Thymus (tissue), 11 donors: ENCODE measurements around the gene ABCC8. TPM values are rescaled to one million over a fixed set of nuclear protein-coding genes. Genes with fewer than 3 reads are reported as not detected.

Source experiments
- DNase-seq, 9 donors: peaks; one replicate each; pipeline ENCODE4 v3.0.0-alpha.2; 2013; ENCODE audit warnings: low spot score in 9 of 9, low read depth in 6 of 9, missing footprints in 1 of 9
- H3K27ac ChIP-seq, 2 donors: one replicate each; pipeline ENCODE4 v1.5.1; 2013; ENCODE audit warnings: control low read depth in 1 of 2, low read depth in 1 of 2, low read length in 1 of 2, mild to moderate bottlenecking in 1 of 2, moderate library complexity in 1 of 2
- H3K27me3 ChIP-seq, 2 donors: one replicate each; pipeline ENCODE4 v1.5.1; 2013; ENCODE audit warnings: low read length in 1 of 2; ENCODE audit not compliant: control insufficient read depth in 2 of 2, insufficient read depth in 1 of 2
- H3K36me3 ChIP-seq, 2 donors: one replicate each; pipeline ENCODE4 v1.5.1; 2013; ENCODE audit warnings: low read length in 1 of 2, mild to moderate bottlenecking in 1 of 2, moderate library complexity in 1 of 2; ENCODE audit not compliant: control insufficient read depth in 2 of 2, insufficient read depth in 2 of 2
- H3K4me1 ChIP-seq, 2 donors: one replicate each; pipeline ENCODE4 v1.5.1; 2013; ENCODE audit warnings: low read length in 2 of 2; ENCODE audit not compliant: control insufficient read depth in 2 of 2, insufficient read depth in 2 of 2
- H3K4me3 ChIP-seq, 2 donors: one replicate each; pipeline ENCODE4 v1.5.1; 2013; ENCODE audit warnings: low read length in 2 of 2, control low read depth in 1 of 2, mild to moderate bottlenecking in 1 of 2
- H3K9me3 ChIP-seq, 2 donors: one replicate each; pipeline ENCODE4 v1.5.1; 2013; ENCODE audit warnings: low read length in 1 of 2, mild to moderate bottlenecking in 1 of 2; ENCODE audit not compliant: control insufficient read depth in 2 of 2, insufficient read depth in 1 of 2
- WGBS: extraction: QIAGEN DNeasy Blood & Tissue Kit; methylation state at CpG from one replicate; pipeline ENCODE4 v1.1.7; 2013; 5-methylcytosine and 5-hydroxymethylcytosine counted together
- polyA plus RNA-seq: library from polyadenylated mRNA; stranded (reverse); fragments of 200-250 nt; gene quantifications from one replicate; pipeline ENCODE4 v1.2.3, GENCODE V29; 2013
- total RNA-seq: library from RNA; stranded (reverse); fragments of 120-200 nt; gene quantifications from one replicate; pipeline ENCODE4 v1.2.4, GENCODE V29; 2013
- donor health status: healthy.

The ABCC8 gene
- total and polyA plus RNA-seq, 2 donors: 0.42 to 0.62 TPM

- Histone ChIP-seq H3K4me3 (peak overlapping the region; percentile 49 to 56), H3K36me3 (peaks cover 4 to 5% of the 10 kb centered on the region in 2 donors), H3K4me1 (peaks cover 7 to 31% of the 10 kb centered on the region in 2 donors), H3K9me3 (no peaks in the 10 kb centered on the region), H3K27me3 (peaks cover 0 to 34% of the 10 kb centered on the region in 2 donors), H3K27ac (peak overlapping the region in 1 of 2 donors; percentile 50)
- peak in 6 of 9 donors; percentile 22 to 62 (median 32) for DNase-seq
- under 1% methylated on average over 69 of the region's 69 CpGs for WGBS
Measured at GRCh38 chr11:17352950-17353820, 123.5 kb downstream of the ABCC8 start.

- DNase-seq: peak in 6 of 9 donors; percentile 17 to 73 (median 40)
- Histone ChIP-seq H3K9me3 (no peaks in the 10 kb centered on the region), H3K36me3 (peaks cover 1 to 5% of the 10 kb centered on the region in 2 donors), H3K27ac (peak within 1 kb of the TSS in 1 of 2 donors; percentile 15), H3K4me1 (peaks cover 7 to 31% of the 10 kb centered on the region in 2 donors), H3K4me3 (peak within 1 kb of the TSS; percentile 49 to 56), H3K27me3 (peaks cover 0 to 34% of the 10 kb centered on the region in 2 donors)
- under 1% methylated on average over 61 of the region's 61 CpGs for WGBS
Measured at GRCh38 chr11:17351510-17352176, 125.0 kb downstream of the ABCC8 start, which contains the start of gene NCR3LG1. TSS of gene NCR3LG1 (plus strand) at chr11:17351800. CDS start at chr11:17351970, 170 bp downstream.

DNA sequence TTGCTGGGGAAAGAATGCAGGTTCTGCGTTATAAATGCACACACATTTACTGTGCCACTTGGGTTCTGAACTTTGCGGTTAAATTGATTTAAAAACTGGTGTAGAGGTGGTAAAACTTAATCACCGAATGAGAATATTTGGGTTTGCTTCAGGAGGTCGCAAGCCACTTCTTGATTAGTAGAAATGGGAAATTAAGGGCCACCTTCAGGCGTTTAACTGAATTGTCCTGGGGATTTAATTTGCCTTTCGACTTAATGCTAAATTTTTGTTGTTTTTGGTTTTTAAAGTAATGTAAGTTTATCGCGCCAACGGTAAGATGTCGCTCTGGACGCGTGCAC, 125.5 kb downstream of the ABCC8 start:
- Histone ChIP-seq H3K27me3 (peaks cover 0 to 34% of the 10 kb centered on the region in 2 donors), H3K27ac (no peak overlapping the region), H3K4me1 (peaks cover 7 to 31% of the 10 kb centered on the region in 2 donors), H3K4me3 (peak overlapping the region; percentile 49 to 56), H3K9me3 (no peaks in the 10 kb centered on the region), H3K36me3 (peaks cover 0 to 7% of the 10 kb centered on the region in 2 donors)
- WGBS: 23% methylated on average over 12 of the region's 12 CpGs
- DNase-seq: no peak

DNA sequence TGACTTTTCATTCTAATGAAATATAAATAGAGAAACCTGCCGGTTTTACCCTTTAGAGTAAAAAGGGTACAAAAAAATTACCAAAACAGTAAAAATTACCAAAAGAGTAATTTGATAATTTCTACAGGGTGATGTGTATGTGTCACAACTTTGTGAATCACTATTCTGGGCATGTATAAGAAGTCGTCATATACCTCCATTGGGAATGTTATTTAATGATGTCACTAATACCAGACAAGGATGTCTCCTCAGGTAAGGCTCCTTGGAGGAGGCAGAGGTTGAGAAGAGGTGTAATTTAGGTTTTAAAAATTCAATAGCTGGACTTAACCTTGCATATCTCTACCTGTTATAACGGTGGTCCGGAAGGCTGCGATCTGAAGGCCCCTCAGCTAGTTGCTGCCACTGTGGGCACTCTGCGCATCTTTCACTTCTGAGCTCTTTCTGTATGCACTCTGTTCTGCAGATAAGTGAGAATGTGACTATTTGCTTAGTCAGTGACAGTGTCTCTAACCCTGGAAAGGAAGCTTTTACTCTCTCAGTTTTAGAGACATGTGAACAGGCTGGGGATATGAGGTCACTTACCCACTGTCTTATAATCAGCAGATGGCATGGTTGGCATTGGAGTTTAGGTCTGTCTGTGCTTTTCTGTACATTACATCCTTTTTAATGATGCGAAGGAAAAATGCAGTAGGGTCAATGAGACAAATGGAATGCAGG, 126.0 kb downstream of the ABCC8 start:
- WGBS: 97% methylated on average over 7 of the region's 7 CpGs
- Histone ChIP-seq H3K9me3 (no peaks in the 10 kb centered on the region), H3K4me3 (no peak overlapping the region), H3K27ac (no peak overlapping the region), H3K36me3 (peaks cover 0 to 10% of the 10 kb centered on the region in 2 donors), H3K27me3 (peaks cover 0 to 34% of the 10 kb centered on the region in 2 donors), H3K4me1 (peaks cover 7 to 31% of the 10 kb centered on the region in 2 donors)
- DNase-seq: no peak

GRCh38 chr11:17347676-17348075, 129.0 kb downstream of the ABCC8 start:
- peaks cover 0 to 20% of the 10 kb centered on the region in 2 donors for H3K27me3 ChIP-seq
- no peak overlapping the region for H3K4me3 ChIP-seq
- H3K27ac ChIP-seq: no peak overlapping the region
- H3K4me1 ChIP-seq: peaks cover 7 to 17% of the 10 kb centered on the region in 2 donors
- H3K36me3 ChIP-seq: peaks cover 3 to 17% of the 10 kb centered on the region in 2 donors
- 95% methylated on average over 1 of the region's 1 CpG for WGBS
- no peak for DNase-seq
- no peaks in the 10 kb centered on the region for H3K9me3 ChIP-seq

DNA sequence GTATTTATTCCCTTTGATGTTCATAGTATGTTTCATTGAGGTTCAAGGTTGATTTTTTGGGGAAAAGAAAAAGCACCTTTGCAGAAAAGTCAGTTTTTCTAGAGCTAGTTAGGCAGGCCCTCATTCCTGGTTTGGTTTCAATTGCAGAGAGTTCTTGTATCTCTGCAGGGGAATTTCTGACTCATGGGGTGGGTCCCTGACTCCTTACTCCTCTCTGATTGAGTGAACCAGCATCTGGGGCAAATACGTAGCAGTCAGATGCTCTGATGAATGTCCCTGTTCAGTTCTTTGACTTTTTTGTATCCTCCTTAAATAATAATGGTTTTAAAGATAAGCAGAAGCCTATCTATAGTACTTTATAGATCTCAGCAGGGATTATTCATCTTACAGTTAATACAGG, 132.7 kb downstream of the ABCC8 start:
- Histone ChIP-seq H3K27me3 (no peaks in the 10 kb centered on the region), H3K4me1 (no peaks in the 10 kb centered on the region), H3K27ac (no peak overlapping the region), H3K36me3 (peaks cover 6 to 12% of the 10 kb centered on the region in 2 donors), H3K4me3 (no peak overlapping the region), H3K9me3 (no peaks in the 10 kb centered on the region)
- WGBS: 95% methylated on average over 1 of the region's 1 CpG
- no peak for DNase-seq

DNA sequence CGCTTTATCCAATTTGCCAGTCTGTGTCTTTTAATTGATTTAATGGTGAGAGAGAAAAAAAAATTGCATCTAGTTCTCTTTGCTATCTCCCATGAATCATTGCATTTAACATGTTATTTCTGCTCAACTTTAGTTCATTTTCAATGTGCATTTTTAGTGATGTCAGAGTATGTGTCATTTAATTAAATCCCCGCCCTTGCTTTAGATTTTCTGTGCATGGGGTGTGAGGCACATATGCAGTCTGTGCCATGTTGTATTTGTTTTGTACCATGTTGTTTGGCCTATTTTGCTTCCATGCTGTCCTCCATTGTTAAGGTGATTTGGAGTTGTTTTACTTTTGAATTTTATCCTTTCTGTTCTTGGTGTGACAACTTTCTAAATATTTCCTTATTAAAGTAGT, 133.4 kb downstream of the ABCC8 start:
- WGBS: 100% methylated on average over 2 of the region's 2 CpGs
- no peaks in the 10 kb centered on the region for H3K9me3 ChIP-seq
- no peak for DNase-seq
- no peaks in the 10 kb centered on the region for H3K27me3 ChIP-seq
- no peak overlapping the region for H3K4me3 ChIP-seq
- no peak overlapping the region for H3K27ac ChIP-seq
- peaks cover 7 to 14% of the 10 kb centered on the region in 2 donors for H3K36me3 ChIP-seq
- H3K4me1 ChIP-seq: no peaks in the 10 kb centered on the region
